HepG2 (cell line): ENCODE data around the gene RAD51D. TPM values are rescaled to one million over a fixed set of nuclear protein-coding genes. Genes with fewer than 3 reads are reported as not detected.
A peak's percentile ranks its signal among the peaks of the same experiment; 100 is the strongest.

Experiments
- CEBPG ChIP-seq: IDR thresholded peaks from 2 replicates; pipeline ENCODE4 v1.6.1; 2016
- ERF ChIP-seq: IDR thresholded peaks from 2 replicates; pipeline ENCODE4 v1.6.1; 2018; ENCODE audit warnings: missing biosample characterization, missing genetic modification reagents
- GATAD2A ChIP-seq: IDR thresholded peaks from 2 replicates; pipeline ENCODE4 v1.6.1; 2016
- KIAA2018 ChIP-seq: sonication (generic); formaldehyde crosslinking; IDR thresholded peaks from 2 replicates; pipeline ENCODE4 v1.5.0; 2020; ENCODE audit warnings: mild to moderate bottlenecking, missing genetic modification reagents, borderline replicate concordance
- MBD4 ChIP-seq: IDR thresholded peaks from 2 replicates; pipeline ENCODE4 v1.6.1; 2012; ENCODE audit warnings: low read length, inconsistent platforms, borderline replicate concordance
- MLX ChIP-seq: IDR thresholded peaks from 2 replicates; pipeline ENCODE4 v1.6.1; 2016
- MLXIP ChIP-seq: sonication (generic); formaldehyde crosslinking; IDR thresholded peaks from 2 replicates; pipeline ENCODE4 v1.9.0; 2021; ENCODE audit warnings: missing genetic modification reagents, borderline replicate concordance
- RARA ChIP-seq: IDR thresholded peaks from 2 replicates; pipeline ENCODE4 v1.6.1; 2016; ENCODE audit warnings: missing genetic modification reagents, missing compliant biosample characterization
- TCF7 ChIP-seq: sonication (generic); IDR thresholded peaks from 2 replicates; pipeline ENCODE4 v1.6.1; 2016; ENCODE audit warnings: antibody characterized with exemption, low read depth
- ZNF276 ChIP-seq: sonication (generic); formaldehyde crosslinking; IDR thresholded peaks from 2 replicates; pipeline ENCODE4 v1.4.0; 2020; ENCODE audit warnings: mild to moderate bottlenecking, low read depth, missing genetic modification reagents
- ZNF691 ChIP-seq: sonication (generic); formaldehyde crosslinking; IDR thresholded peaks from 2 replicates; pipeline ENCODE4 v1.4.0; 2020; ENCODE audit warnings: missing genetic modification reagents, low read depth, mild to moderate bottlenecking, borderline replicate concordance
- ZNF772 ChIP-seq: sonication (generic); formaldehyde crosslinking; IDR thresholded peaks from 2 replicates; pipeline ENCODE4 v1.5.0; 2020; ENCODE audit warnings: mild to moderate bottlenecking, missing genetic modification reagents
- polyA plus RNA-seq, 8 experiments: library from polyadenylated mRNA; depleted of rRNA in 3 of 8; stranded (reverse) in 7 of 8; unstranded in 1 of 8; fragments of >200 nt; fragmentation: Illumina TruSeq in 4 of 8; extraction: Trizol in 4 of 8; gene quantifications; 2 replicates each; pipeline versions ENCODE4 v1.2.1 to v1.2.3, GENCODE V29; 2011 to 2016; ENCODE audit warnings: low read depth in 4 of 8, missing spikeins in 1 of 8, mixed read lengths in 1 of 8; ENCODE audit not compliant: insufficient read depth in 1 of 8
- total RNA-seq, 5 experiments: library from RNA; depleted of rRNA; stranded (reverse); fragments of >200 nt; fragmentation: Illumina TruSeq; extraction: Trizol; gene quantifications; 2 replicates each; pipeline ENCODE4 v1.2.3, GENCODE V29; 2016; ENCODE audit warnings: low read depth in 1 of 5

Gene RAD51D
- total and polyA plus RNA-seq, 2 of the 13 experiments (the other 11 are each of a cell fraction or from before 2014, with no cell fraction given): 6.7 to 13.1 TPM

- TF ChIP-seq ZNF691 (peak; percentile 37; the same call in 1 of the 2 replicates), KIAA2018 (CRISPR knock-in tag) (no peak), GATAD2A (CRISPR knock-in tag) (peak; percentile 22; the same call in 1 of the 2 replicates), RARA (CRISPR knock-in tag) (peak; percentile 55), MLX (0 out of 2 replicates have a peak, but pooled peaks have one; percentile 32), CEBPG (0 out of 2 replicates have a peak, but pooled peaks have one; percentile 3), MLXIP (no peak), ZNF772 (no peak), MBD4 (no peak), ZNF276 (no peak; the same call in 1 of the 2 replicates), ERF (CRISPR knock-in tag) (peak; percentile 31; the same call in 1 of the 2 replicates), TCF7 (peak; percentile 23; the same call in 1 of the 2 replicates)
Observed at GRCh38 chr17:35087731-35088355, 31.8 kb downstream of the RAD51D start (continued).
